Central memory CD4-positive, alpha-beta T cell (primary cell): ENCODE measurements around the gene TNF.

ENCODE experiments used
- DNase-seq: peaks from one replicate; pipeline ENCODE4 v3.0.0; 2022
- total RNA-seq, 3 experiments: gene quantifications; one replicate each; lab custom pipeline; 2026; lab: John Stamatoyannopoulos, UW

Gene TNF
- 24.8 to 1,108 (median 388) reads per million in 3 experiments for total RNA-seq

GRCh38 chr6:31575335-31575901 is at the start of gene TNF:
Gene TNF (plus strand): TSS chr6:31575565. CDS start chr6:31575742, 177 bp downstream.
- peak; percentile 76 for DNase-seq

GRCh38 chr6:31525932-31526591 is 49.3 kb upstream of the TNF start:
- no peak for DNase-seq

GRCh38 chr6:31528307-31528777 is 47.0 kb upstream of the TNF start:
- no peak for DNase-seq

- DNase-seq, result no peak
These were observed 46.5 kb upstream of the TNF start, which contains the start of gene MCCD1 for GRCh38 chr6:31528821-31529328. Gene MCCD1 (plus strand): TSS chr6:31528962. CDS start chr6:31529015, 53 bp downstream.

GRCh38 chr6:31529329-31530150 is 45.8 kb upstream of the TNF start:
- no peak for DNase-seq

- DNase-seq, result no peak
These were observed 44.7 kb upstream of the TNF start for GRCh38 chr6:31530659-31531058.

- DNase-seq, result no peak
These were observed 44.2 kb upstream of the TNF start for GRCh38 chr6:31531162-31531561.

- no peak for DNase-seq
These were observed 43.4 kb upstream of the TNF start for GRCh38 chr6:31531771-31532643.

- DNase-seq, result no peak
These were observed 42.5 kb upstream of the TNF start for GRCh38 chr6:31532644-31533454.

GRCh38 chr6:31533455-31533841 is 41.9 kb upstream of the TNF start:
- DNase-seq, result no peak

- no peak for DNase-seq
These were observed 41.4 kb upstream of the TNF start for GRCh38 chr6:31534011-31534410.

GRCh38 chr6:31534521-31535040 is 40.8 kb upstream of the TNF start:
- DNase-seq, result no peak

GRCh38 chr6:31535538-31536324 is 39.6 kb upstream of the TNF start:
- DNase-seq, result no peak

GRCh38 chr6:31538805-31539400 is 36.5 kb upstream of the TNF start:
- no peak for DNase-seq

GRCh38 chr6:31540640-31541039 is 34.7 kb upstream of the TNF start:
- DNase-seq, result no peak

GRCh38 chr6:31541059-31541657 is 34.2 kb upstream of the TNF start:
- peak; percentile 81 for DNase-seq

- DNase-seq, result peak; percentile 94
These were observed 33.5 kb upstream of the TNF start, which contains the start of gene DDX39B for GRCh38 chr6:31541658-31542521. Gene DDX39B (minus strand): TSS chr6:31542003. CDS start chr6:31540532, 1,471 bp downstream.

- no peak for DNase-seq
These were observed 31.7 kb upstream of the TNF start for GRCh38 chr6:31543639-31544038.
